Stimulated activated CD8-positive, alpha-beta memory T cell treated with anti-CD3 and anti-CD28 coated beads, Interleukin-7, amount 100 ng/mL, for 48 hours (primary cell): Measurements from ENCODE around the gene TAC3.

ENCODE experiments used
- DNase-seq, 2 donors: peaks; one replicate each; pipeline ENCODE4 v3.0.0-alpha.2; 2020; ENCODE audit warnings: low read depth in 1 of 2; ENCODE audit errors: extremely low read depth in 1 of 2

The TAC3 gene

DNA sequence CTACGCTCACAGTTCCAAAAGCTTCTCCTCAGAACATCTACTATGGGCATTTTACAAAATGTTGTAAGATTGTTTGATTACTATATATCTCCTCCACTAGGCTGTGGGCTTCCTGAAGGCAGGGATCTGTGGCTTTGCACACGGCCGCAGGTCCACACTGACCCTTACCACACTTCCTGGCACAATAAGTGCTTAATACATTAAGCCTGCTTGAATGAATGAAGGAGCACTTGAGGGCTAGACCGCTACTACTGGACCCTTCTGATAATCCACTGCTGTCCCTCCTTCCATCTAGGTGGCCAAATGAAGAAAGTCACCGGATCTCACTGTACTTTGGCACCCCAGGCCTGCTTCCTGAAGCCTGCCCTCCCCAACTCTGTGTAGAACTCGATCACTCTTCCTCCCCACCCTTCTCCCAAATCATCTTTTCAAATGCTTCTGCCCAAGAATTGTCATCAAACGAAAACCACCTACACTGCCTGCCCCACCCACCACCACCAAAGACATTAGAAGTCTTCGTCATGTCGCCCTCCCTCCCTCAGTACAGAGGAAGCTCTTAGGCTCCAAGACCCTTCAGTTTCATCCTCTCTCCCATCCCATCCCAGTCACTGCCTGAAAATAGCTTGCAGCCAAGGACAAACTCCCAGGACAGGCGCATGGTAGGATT lies 9.4 kb downstream of the TAC3 start:
- peak in 1 of 2 donors; percentile 20 for DNase-seq

- DNase-seq, result peak; percentile 37 to 47
Measured at GRCh38 chr12:57005980-57006808, 10.1 kb downstream of the TAC3 start, which contains the start of gene ZBTB39. TSS of gene ZBTB39 (minus strand) at chr12:57006546. CDS start at chr12:57004917, 1,629 bp downstream.

DNA sequence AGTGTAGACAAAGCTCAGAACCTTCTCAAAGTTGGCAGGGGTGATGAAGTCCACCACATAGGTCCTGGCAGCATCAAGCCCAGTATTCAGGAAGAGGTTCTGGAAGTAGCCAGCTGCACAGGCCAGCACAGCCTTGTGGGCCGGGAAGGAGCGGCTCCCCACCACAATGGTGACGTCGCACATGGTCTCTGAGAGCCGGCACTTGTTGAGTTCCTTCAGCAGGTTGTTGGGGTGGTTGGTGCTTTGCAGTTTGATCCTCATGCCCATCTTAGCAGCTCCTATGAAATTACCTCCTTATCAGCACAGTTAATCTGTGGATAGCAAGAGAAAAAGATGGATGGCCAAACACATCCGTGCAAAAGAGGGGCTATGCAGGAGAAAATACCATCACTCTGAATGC lies 11.7 kb downstream of the TAC3 start:
- no peak for DNase-seq

DNA sequence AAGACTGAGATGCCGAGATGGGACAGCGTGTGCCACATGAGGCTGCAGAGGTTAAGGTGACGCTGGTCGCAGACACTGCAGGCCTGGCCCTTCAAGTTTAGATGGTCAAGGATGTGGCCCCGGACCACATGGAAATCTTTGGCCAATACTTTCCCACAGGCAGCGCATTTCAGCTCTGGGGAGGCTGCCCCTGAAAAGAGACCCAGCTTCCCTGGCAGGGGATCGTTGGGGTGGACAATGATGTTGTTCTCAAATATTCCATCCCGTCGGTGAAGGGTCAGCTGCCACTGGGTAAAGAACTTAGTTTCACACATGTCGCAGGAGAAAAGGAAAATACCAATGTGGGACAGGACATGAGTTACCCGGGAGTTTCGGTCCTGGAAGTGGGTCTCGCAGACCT lies 12.9 kb downstream of the TAC3 start:
- DNase-seq, result no peak

- peak; percentile 33 to 43 for DNase-seq
Measured at GRCh38 chr12:57001448-57001906, 14.9 kb downstream of the TAC3 start.

- no peak for DNase-seq
Measured at GRCh38 chr12:57000393-57000792, 15.9 kb downstream of the TAC3 start.

GRCh38 chr12:56999456-56999855 lies 16.9 kb downstream of the TAC3 start:
- DNase-seq, result no peak

DNA sequence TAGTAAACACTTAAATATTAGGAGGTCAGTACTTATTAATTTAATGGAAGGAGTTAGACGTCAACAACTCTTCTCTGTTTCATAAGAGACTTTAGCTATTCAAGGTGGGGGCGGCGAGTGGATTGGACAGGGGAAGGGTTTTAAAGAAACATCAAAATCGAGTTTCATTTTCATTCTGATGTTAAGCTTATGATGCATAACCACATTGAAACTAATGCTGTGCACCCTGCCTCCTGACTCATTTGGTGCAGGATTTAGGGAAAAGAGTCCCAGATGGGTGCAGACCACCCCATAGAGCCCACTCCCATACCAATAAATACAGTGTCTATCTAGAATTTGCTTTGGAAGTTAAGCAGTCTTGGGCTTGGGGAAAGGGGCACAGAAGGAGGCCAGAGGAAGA lies 17.3 kb downstream of the TAC3 start:
- DNase-seq, result peak; percentile 29 to 50

DNA sequence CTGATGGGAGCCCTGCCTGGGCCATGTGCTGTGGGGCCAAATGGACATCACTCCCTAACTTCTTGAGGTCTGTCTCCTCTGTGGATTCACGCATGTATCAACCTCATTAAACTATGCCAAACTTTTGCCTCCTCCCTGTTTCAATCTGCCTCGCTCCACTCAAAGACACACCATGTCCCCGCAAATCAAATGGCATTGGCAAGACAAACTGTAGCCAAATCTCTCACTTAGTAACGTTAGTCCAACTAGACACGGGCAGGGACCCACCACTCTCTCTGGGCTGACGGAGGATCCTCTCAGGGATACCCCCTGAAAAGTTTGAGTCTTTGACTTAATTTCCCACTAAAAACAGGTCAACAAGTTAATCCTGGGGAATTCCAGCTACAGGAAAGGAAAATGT lies 18.0 kb downstream of the TAC3 start:
- DNase-seq, result no peak

GRCh38 chr12:56996793-56997545 lies 19.4 kb downstream of the TAC3 start:
- DNase-seq, result no peak

- DNase-seq, result no peak
Measured at GRCh38 chr12:56995930-56996496, 20.3 kb downstream of the TAC3 start.

DNA sequence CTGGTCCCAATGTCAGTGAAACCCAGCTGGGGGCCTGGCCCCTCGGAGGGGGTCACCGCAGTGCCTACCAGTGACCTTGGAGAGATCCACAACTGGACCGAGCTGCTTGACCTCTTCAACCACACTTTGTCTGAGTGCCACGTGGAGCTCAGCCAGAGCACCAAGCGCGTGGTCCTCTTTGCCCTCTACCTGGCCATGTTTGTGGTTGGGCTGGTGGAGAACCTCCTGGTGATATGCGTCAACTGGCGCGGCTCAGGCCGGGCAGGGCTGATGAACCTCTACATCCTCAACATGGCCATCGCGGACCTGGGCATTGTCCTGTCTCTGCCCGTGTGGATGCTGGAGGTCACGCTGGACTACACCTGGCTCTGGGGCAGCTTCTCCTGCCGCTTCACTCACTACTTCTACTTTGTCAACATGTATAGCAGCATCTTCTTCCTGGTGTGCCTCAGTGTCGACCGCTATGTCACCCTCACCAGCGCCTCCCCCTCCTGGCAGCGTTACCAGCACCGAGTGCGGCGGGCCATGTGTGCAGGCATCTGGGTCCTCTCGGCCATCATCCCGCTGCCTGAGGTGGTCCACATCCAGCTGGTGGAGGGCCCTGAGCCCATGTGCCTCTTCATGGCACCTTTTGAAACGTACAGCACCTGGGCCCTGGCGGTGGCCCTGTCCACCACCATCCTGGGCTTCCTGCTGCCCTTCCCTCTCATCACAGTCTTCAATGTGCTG lies 21.0 kb downstream of the TAC3 start:
- DNase-seq, result no peak

DNA sequence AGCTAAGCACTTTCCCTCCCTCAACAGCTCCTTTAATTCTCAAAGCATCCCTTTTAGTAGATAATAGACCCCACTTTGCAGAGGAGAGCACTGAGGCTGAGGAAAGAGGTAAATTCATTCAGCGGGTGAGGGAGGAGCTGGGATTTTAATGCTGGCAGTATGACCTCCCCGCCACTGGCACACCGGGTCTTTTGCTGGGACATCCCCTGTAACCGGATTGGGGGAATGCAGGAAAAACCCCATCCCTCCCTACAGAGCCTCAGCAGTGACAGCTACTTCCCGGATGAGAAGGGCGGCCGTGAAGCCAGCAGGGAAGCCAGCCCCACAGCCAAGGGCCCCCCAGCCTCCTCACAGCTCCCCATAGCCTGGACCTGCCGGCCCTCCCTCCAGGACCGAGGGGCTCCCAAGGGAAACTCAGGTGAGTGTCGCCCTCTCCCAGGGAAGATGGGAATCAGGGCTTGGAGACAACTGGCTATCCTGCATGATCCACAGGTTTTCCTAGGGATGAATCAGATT lies 22.0 kb downstream of the TAC3 start:
- DNase-seq, result no peak

- DNase-seq, result no peak
Measured at GRCh38 chr12:56993346-56993745, 23.0 kb downstream of the TAC3 start.

DNA sequence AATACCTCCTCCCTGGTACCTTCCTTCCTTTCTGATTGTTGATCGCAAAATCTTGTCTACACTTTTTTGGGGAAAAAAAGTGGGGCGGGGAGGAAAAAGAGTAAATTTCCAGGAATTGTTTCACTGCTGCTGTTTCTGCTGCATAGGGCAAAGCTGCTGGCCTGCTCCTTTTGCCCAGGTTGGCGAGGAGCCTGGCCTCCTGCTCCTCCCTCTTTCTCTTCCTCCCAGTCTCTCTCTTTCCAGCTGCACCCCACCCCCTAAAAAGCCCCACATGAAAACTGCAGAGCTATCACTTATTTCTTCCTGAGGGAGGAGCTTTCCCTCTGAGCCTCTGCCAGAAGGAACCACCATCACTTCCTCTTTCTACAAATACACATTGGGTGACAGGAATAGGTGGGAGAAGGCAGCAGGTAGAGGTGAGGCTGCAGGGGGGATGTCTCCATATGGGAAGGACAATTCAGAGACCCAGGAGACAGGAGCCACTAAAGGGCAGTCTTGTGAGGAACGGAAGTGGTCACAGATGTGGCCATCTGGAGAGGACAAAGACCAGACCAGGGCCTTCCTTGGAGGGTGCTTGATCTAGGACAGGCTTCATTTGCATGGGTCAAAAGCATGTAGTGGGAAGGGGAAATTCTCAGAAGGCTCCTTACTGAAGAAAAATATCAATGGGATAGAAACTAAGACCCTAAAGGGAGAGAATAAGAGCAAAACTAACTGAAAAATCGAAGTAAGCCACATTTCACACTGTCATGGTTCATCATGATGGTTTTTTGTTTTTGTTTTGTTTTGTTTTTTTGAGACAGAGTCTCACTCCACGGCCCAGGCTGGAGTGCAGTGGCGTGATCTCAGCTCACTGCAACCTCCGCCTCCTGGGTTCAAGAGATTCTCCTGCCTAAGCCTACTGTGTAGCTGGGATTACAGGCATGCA lies 24.7 kb downstream of the TAC3 start:
- no peak for DNase-seq

DNA sequence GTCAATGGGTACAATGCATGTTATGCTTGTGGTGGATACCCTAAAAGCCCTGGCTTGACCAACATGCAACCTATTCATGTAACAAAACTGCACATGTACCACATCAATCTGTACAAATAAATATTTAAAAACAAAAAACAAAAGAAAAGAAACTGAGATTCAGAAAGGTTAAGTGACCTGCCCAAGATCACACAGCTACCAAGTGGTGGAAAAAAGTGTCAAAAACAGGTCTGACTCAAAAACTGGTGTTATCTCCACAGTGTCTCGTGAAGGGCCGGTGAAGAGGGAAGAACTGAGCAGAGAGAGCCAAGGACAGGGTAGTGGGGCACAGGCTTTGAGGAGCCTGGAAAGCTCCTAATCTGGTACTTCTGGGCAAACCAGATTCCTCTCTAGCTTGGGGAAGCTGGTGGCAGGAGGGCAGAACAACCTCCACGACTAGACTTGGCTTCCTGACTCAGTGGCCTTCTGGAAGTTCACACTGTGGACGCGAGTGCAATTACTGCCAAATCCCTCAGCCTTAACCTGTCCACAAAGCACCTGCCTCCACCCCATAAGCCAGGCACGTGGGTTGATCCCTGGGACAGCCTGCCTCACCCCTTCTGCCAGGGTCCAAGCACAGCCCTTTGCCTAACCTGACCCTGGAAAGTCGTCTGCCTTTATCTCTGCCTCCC lies 25.5 kb downstream of the TAC3 start:
- no peak for DNase-seq

DNA sequence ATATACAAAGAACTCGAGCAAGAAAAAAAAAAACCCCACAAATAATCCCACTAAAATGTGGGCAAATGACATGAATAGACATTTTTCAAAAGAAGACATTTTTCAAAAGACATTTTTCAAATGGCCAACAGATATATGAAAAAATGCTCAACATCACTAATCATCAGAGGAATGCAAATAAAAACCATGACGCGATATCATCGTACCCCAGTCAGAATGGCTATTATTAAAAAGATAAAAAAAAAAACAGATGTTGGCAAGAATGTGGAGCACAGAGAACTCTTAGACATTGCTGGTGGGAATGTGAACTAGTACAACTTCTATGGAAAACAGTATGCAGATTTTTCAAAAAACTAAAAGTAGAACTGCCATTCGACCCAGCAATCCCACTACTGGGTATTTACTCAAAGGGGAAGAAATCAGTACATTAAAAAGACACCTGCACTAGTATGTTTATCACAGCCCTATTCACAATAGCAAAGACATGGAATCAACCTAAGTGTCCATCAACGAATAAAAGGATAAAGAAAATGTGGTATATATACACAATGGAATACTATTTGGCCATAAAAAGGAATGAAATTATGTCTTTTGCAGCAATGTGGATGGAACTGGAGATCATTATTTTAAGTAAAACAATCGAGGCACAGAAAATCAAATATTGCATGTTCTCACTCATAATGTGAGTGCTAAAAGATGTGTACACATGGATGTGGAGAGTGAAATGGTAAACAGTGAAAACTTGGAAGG lies 26.3 kb downstream of the TAC3 start:
- no peak for DNase-seq

DNA sequence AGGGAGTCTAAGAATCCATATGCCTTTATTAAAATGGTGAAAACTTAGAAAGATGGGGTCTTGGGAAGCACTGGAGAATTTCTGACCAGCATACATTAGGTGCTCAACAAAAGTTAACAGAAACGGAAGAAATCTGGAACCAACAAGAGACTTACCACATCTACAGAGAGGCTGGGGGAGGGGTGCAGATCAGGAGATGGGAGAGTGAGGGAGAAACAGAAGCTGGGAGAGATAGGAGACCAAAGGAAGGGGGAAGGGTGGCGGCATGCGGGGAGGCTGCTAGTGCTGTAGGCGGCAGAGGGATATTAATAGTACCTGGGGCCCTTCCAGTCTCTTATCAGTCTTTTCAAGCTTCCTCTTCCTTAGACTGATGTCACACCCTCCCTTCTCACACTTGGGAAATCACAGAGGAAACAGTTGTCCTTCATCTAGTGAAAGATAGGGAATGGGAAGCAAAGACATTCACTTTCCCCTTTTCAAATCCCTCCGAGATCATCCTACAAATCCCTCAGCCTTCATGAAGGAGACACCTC lies 28.1 kb downstream of the TAC3 start:
- DNase-seq, result no peak
